HG02763 (cell line): Measurements from ENCODE around the gene AQP7.
"Not testable (repeated sequence)": the region's sequence is repeated elsewhere in the genome, so short reads cannot be mapped to it uniquely, and the experiment has no call there.

Source experiments
- ATAC-seq: cut with Tn5 transposase; IDR thresholded peaks from one replicate; pipeline ENCODE4 v1.9.1; 2021; ENCODE audit warnings: mild to moderate bottlenecking, moderate library complexity; ENCODE audit not compliant: unreplicated experiment

The AQP7 gene

DNA sequence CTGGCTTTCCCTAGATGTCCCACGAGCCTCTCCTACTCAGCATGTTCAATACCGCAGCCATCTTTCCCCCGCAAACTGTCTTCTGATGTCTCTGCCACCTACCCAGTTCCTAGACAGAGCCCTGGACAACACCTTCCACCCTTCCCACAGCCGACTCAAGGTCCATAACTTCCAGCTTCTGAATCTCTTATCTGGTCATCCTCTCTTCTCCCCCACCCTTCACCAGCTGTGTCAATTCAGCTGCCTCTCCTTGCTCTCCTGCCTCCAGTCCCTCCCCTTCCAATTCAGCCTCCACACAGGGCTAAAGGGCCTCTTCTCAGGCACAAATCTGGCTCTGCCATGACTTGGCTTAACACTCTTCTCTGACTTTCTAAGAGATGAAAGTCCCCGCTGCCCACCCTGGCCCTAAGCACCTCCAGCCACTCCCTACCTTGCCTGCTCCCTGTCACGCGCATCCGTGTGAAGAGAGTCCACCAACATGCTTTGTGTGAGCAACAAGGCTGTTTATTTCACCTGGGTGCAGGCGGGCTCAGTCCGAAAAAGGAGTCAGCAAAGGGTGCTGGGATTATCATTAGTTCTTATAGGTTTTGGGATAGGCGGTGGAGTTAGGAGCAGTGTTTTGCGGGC lies 25.2 kb downstream of the AQP7 start:
- no peak for ATAC-seq

DNA sequence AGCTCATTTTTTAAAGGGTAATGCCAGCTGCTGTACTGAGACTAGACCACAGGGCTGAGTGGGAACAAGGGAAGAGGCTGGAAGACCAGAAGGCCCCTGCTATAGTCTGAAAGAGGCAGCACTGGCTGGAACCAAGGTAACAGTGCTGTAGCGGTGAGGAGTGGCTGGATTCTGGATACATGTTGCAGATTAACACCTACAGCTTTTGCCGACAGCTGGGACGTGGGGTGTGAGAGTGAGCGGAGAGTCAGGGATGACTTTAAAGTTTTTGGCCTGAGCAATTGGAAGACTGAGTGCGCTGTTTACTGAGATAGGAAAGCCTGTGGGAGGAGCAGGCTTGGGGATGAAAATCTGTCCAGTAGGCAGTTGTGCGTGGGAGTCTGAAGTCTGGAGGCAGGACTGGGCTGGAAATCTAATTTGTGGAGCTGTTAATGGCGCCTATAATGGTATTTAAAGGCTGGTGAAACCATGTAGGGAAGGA lies 26.5 kb downstream of the AQP7 start:
- ATAC-seq: no peak

DNA sequence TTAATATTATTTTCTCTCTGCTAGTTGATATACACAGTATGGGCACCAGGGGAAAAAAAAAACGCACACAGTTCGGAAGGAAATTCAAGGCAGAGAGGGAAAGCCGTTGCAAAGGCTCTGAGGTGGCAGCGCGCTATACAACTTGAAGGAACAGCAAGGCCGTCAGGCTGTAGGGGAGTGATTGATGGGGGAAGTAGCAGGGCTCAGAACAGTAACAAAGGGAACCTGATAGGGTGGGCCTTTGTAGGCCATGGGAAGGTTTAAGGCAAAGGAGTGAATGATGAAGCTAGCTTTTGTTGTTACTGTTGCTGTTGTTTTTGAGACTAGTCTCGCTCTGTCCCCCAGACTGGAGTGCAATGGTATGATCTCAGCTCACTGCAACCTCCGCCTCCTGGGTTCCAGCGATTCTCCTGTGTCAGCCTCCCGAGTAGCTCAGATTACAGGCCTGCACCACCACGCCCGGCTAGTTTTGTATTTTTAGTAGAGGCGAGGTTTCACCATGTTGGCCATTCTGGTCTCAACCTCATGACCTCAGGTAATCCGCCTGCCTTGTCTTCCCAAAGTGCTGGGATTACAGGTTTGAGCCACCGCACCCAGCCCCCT lies 27.0 kb downstream of the AQP7 start:
- ATAC-seq: no peak

- no peak for ATAC-seq
Measured at GRCh38 chr9:33374634-33375237, 27.6 kb downstream of the AQP7 start.

- no peak for ATAC-seq
Measured at GRCh38 chr9:33374190-33374589, 28.2 kb downstream of the AQP7 start.

DNA sequence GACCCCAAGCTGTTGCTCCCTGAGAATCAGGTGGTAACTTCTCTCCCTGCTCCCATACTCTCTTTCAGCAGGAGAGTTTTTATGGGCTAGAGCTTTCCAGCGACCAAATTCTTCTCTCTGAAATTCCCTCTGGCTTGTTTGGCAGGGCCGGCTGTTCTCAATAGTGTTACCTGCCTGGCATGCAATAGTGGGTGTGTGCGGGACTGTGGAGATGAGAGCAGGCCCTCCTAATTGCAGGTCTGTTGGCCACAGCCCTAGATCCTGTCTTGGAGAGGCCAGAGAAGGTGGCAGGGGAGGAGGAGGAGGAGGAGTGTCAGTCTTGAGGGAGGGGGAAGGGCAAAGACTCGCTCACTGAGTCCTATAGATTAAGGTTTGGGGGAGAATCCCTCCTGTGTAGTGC lies 29.5 kb downstream of the AQP7 start:
- ATAC-seq: no peak

- ATAC-seq: no peak
Measured at GRCh38 chr9:33366979-33367480, 35.3 kb downstream of the AQP7 start.

DNA sequence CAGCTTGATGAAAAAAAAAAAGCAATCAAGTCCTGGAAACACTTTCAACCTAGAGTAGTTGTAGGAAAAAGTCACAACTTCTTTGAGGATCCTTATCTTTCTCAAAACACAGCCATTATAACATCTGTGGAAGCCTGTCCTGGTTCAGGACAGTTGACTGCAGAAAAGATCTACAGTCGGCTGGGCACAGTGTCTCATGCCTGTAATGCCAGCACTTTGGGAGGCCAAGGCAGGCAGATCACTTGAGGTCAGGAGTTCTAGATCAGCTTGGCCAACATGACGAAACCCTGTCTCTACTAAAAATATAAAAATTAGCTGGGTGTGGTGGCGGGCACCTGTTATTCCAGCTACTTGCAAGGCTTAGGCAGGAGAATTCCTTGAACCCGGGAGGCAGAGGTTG lies 37.6 kb downstream of the AQP7 start:
- not testable (repeated sequence) for ATAC-seq

- ATAC-seq: no peak
Measured at GRCh38 chr9:33364127-33364526, 38.2 kb downstream of the AQP7 start.

DNA sequence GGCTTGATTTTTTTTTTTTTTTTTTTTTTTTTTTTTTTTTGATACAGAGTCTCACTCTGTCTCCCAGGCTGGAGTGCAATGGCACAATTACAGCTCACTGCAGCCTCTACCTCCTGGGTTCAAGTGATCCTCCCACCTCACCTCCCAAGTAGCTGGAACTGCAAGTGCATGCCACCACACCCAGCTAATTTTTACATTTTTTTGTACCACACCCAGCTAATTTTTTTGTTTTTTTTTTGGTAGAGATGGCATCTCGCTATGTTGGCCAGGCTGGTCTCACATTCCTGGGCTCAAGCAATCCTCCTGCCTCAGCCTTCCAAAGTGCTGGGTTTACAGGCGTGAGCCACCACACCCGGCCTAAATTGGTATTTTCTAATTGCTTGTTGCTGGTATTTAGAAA lies 43.7 kb downstream of the AQP7 start:
- not testable (repeated sequence) for ATAC-seq

DNA sequence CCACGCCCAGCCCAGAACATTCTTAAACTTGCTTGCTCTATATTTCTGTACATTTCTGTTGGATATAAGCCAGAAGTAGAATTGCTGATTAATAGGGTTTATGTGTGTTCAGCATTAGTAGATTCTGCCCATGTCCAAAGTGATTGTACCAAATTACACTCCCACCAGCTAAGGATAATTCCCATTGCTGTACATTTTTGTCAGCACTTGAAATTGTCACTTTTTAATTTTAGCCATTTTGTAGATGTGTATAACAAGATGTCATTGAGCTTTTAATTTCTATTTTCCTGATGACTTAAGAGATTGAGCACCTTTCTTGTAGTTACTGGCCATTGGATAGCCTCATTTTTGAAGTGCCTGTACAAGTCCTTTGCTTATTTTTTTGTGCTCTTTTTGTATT lies 46.4 kb downstream of the AQP7 start:
- ATAC-seq: no peak

DNA sequence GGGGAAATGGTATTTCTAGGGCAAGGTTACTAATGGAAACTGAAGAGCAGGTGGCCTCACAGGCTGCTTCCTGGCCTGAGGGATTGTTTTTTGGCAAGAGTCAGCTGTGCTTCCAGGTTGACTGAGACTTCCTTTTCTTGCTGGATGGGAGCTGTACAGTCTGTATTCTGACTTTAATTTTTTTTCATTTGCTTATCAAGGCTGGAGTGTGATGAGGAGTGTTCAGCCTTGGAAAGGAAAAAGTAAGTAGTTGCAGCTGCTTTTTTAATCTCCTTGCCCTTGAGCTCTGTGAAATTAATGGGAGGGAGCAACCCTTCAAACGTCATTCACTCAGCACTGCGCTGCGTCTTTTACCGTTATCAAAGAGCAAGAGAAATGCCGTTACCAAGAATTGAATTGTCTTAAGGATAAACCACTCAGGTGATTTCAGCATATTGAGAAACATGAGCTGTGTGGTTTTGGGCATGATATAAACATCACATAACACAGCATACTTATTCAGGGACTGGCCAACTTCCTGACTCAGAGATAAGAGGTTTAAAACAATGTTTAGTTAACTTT lies 47.6 kb downstream of the AQP7 start:
- ATAC-seq: no peak

DNA sequence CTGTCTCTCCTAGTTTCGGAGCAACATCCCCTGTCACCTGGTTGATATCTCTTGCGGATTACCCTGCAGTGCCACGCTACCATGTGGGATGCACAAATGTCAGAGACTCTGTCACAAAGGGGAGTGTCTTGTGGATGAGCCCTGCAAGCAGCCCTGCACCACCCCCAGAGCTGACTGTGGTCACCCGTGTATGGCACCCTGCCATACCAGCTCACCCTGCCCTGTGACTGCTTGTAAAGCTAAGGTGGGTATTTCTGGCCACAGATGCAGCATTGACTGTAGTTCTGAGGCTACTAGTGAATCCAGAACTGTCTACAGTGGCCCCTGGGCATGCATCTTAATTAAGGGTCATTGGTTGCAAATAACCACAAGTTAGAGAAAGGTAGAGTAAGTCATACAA lies 50.8 kb downstream of the AQP7 start:
- ATAC-seq: no peak

DNA sequence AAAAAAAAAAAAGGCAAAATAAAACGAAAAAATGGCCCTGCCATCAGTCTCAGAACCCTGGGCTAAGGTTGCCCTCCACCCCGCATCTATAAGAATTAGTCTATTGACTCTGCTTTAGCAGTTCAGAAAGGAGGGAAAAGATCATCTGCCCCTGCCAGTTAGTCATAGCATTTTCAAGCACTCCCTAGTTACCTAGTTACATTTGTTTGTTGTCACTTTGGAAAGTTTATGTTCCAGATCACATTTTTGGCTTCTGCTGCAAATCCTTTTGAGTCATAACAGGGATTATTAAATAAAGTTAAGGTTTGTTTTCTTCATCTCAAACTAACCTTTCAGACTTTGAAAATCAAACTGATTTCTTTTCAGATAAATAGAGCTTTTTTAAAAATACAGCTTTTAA lies 52.1 kb downstream of the AQP7 start:
- ATAC-seq: no peak

DNA sequence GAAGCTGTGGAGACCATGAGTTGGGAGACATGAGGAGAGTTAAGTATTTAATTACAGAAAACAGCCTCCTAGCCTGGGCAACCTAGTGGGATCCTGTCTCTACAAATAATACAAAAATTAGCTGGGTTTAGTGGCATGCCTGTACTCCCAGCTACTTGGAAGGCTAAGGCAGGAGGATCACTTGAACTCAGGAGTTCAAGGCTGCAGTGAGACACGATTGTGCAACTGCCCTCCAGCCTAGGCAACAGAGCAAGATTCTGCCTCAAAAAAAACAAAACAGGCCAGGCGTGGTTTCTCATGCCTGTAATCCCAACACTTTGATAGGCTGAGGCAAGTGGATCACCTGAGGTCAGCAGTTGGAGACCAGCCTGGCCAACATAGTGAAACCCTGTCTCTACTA lies 52.6 kb downstream of the AQP7 start:
- ATAC-seq: no peak

DNA sequence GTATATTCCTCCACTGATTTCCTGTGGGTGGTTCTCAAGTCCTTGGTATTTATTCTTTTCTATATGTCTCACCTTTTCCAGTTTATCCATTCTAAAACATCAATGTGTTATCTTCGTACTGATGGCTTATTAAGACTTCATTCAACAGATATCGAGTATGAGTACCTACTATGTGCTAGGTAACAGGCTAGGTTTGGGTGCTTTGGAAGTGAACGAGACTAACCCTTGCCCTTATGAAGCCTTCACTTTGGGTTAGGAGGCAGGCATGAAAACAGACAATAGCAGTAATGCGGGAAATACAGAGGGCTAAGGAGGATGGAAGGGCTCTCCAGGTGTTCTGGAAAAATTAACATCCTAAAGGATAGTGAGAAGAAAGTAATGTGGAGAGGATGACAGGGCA lies 53.4 kb downstream of the AQP7 start:
- no peak for ATAC-seq

DNA sequence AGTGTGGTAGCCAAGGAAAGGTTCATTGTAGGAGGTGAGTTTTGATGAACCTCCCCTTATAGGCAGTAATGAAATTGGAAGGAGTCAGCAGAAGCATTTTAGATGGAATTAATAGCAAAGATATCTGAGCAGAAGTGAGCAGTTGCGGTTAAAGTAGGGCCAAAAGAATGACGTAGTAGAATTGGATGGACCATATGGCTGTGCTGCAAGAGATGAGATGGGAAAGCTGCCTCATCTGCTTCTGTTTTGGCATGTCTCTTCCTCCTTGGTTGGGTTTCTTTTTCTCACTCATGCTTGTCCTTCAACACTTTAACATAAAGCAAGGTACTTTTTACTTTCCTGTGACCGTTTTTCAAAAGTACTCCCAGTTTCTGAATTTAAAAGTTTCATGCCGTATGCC lies 55.8 kb downstream of the AQP7 start:
- ATAC-seq: no peak

GRCh38 chr9:33344145-33344544 lies 58.2 kb downstream of the AQP7 start:
- ATAC-seq: no peak

- no peak for ATAC-seq
Measured at GRCh38 chr9:33341182-33341581, 61.2 kb downstream of the AQP7 start.

GRCh38 chr9:33340186-33340585 lies 62.2 kb downstream of the AQP7 start:
- no peak for ATAC-seq
